Ecto neural progenitor cell (in vitro differentiated cells): ENCODE data around the gene PEF1.

Experiments used
- DNase-seq: peaks from one replicate; pipeline ENCODE4 v3.0.0-alpha.2; 2018; ENCODE audit warnings: low spot score

Gene PEF1

GRCh38 chr1:31653717-31654473 is 9.2 kb upstream of the PEF1 start:
- no peak for DNase-seq

- DNase-seq = no peak
Observed at GRCh38 chr1:31652891-31653499, 8.3 kb upstream of the PEF1 start.

GRCh38 chr1:31651766-31652165 is 7.1 kb upstream of the PEF1 start:
- no peak for DNase-seq

GRCh38 chr1:31651089-31651420 is 6.4 kb upstream of the PEF1 start:
- no peak for DNase-seq

GRCh38 chr1:31650161-31651088 is 5.7 kb upstream of the PEF1 start:
- no peak for DNase-seq

- no peak for DNase-seq
Observed at GRCh38 chr1:31648641-31649357, 4.1 kb upstream of the PEF1 start.

- DNase-seq = no peak
Observed at GRCh38 chr1:31648190-31648589, 3.5 kb upstream of the PEF1 start.

- no peak for DNase-seq
Observed at GRCh38 chr1:31647106-31647505, 2.4 kb upstream of the PEF1 start.

- DNase-seq = no peak
Observed at GRCh38 chr1:31646259-31646960, 1.7 kb upstream of the PEF1 start.

GRCh38 chr1:31645274-31645568 is 545 bp upstream of the PEF1 start:
- no peak for DNase-seq

- no peak for DNase-seq
Observed at GRCh38 chr1:31643976-31644559, 608 bp downstream of the PEF1 start.

- no peak for DNase-seq
Observed at GRCh38 chr1:31642897-31643296, 1.8 kb downstream of the PEF1 start.

- DNase-seq = no peak
Observed at GRCh38 chr1:31642366-31642765, 2.3 kb downstream of the PEF1 start.

GRCh38 chr1:31640964-31641363 is 3.7 kb downstream of the PEF1 start:
- DNase-seq = no peak

- no peak for DNase-seq
Observed at GRCh38 chr1:31640179-31640578, 4.5 kb downstream of the PEF1 start.

- DNase-seq = no peak
Observed at GRCh38 chr1:31639543-31639942, 5.1 kb downstream of the PEF1 start.

GRCh38 chr1:31637915-31638673 is 6.6 kb downstream of the PEF1 start:
- DNase-seq = no peak

GRCh38 chr1:31633117-31633516 is 11.6 kb downstream of the PEF1 start:
- DNase-seq = no peak

- DNase-seq = no peak
Observed at GRCh38 chr1:31632649-31633048, 12.0 kb downstream of the PEF1 start.

- no peak for DNase-seq
Observed at GRCh38 chr1:31628931-31629556, 15.6 kb downstream of the PEF1 start.
